Stimulated activated CD4-positive, alpha-beta T cell treated with anti-CD3 and anti-CD28 coated beads, Interleukin-4, amount 100 ng/mL, for 24 hours (primary cell): ENCODE measurements around the gene KANK4.

Experiments used
- DNase-seq: peaks from one replicate; pipeline ENCODE4 v3.0.0-alpha.2; 2020

Gene KANK4

DNA sequence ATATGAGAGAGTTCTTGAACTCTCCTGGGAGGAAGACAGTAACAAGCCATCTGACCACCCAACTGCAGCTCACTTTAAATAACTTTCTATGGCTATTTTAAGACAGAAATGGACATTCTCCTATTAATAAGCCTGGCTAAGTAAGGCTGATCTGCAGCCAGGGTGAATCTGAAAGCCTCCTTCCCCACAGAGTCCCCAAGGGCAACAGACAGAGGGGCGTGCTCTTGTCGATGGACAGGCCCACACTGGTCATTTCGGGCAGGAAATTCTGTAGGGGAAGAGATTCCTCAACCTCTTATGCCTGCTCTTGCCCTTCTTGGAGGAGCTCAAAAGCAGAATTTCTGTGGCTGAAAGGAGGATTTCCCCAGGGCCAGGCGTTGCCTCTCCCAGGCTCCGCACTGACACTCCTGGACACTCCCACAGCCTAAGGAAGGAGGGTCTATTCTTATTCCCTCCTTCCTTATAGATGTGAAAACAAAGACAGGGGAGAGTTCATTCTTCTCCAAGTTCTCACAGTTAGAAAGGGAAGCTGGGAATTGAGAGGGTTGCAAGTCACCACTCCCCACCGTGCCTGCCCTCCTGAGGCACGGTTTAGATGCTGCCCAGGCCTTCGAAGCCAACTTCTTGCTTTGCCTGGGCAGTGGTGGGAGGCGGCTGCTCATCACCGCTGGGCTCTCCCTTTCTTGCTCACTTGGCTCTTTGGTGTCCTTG is 17.9 kb upstream of the KANK4 start:
- DNase-seq = no peak

DNA sequence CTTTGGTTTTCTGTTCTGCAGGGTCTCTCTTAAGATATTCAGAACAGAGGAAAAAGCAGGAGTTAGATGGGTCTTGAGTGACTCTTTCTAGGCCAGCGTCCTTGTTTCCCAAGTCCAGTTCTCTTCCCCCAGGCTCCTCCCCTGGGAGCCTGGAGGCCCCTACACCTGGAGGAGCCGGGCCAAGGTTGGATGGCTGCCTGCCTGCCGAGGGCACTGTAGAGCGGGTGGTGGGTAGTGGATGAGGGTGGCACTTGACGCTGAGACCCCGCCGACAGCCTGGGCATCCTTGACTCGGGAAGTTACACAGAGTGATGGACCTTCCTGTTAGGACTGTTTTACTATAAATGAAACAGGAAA is 17.4 kb upstream of the KANK4 start:
- DNase-seq = no peak

DNA sequence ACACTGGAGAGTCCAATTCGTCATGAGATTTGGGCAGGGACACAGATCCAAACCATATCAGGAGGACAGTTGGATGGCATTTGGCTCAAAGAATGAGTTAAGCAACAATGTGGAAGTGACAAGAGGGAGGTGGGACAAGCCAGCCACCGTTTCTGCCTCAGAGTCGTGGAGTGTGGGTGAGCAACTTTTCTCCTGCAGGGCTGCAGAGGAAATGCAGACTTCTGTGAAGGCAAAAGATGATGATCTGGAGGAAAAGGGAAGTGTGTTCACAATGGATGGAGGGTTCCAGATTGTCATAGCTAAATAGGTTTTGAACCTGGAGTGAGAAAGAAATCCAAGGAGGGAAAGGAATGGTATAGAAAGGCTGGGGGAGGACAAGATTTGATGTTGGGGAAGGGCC is 16.4 kb upstream of the KANK4 start:
- DNase-seq = no peak

DNA sequence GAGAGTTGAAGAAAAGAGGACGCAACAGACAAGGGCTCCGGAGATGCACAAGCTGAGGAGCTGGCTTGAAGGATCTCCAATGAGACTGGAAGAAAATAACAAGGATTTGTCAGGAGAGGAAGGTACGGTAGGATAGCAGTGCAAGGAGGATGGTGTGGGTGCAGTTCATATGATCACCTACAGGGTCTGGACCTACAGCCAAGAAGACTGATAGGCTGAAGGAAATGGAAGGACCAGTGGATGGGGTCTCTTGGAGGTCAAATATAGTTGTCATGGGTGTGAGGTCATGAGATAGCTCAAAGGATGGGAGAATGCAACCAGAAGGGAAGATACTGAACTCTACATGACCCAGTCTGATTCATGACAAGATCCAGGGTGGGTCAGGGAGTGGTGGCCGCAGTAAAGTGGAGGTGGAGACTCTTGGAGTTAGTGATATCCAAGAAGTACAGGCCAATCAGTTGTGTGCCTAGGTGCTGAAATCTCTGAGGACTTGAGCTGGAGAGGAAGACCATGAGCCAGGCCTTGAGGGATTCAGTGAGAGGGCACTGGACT is 15.3 kb upstream of the KANK4 start:
- no peak for DNase-seq

DNA sequence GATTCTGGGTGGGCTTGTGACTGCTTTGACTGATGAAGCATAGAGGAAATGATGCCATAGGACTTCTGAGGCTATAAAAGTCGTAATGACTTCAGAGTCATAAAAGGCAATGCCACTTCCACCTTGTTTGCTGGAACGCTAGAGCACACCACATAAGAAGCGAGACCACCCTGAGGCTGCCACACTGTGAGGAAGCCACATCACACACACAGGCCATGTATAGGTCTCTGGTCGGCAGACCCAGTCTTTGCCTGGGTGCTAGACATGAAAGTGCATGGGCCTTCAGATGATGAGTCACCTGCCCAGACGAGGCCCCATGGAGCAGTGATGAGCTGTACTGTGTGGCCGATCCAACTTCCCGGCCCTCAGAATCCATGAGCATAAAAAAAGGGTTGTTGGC is 14.2 kb upstream of the KANK4 start:
- no peak for DNase-seq

DNA sequence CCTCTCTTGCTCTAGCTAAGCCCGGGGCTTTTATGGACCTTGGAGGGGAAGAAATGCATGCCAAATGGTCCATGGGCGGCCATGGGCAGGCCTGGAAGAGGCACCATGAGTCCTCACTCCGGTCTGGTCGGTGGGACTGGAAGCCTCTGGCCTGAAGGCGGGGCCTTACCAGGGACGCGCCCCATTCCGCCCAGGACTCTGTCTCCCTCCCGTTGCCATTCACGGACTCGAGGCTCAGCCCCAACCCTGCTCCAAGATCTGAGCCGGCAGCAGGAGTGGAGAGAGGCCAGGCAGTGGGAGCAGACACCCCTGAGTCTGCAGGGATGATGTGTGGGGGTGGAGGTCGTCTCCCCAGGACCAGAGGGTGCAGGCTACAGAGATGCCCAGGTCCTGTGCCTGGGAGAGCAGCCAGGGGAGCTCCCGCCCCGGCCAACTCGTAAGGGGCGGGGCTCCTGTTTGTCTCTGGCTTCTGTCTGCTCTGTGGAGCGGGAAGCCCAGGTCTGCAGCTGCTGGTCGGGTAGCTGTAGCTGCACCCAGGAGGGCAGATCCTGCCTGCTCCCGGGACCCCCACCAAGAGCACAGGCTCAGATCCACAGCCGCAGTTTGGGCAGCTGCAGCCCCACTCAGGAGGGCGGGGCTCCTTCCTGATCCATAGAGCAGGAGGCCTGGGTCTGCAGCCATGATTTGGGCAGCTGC is 8.3 kb upstream of the KANK4 start:
- DNase-seq = no peak

DNA sequence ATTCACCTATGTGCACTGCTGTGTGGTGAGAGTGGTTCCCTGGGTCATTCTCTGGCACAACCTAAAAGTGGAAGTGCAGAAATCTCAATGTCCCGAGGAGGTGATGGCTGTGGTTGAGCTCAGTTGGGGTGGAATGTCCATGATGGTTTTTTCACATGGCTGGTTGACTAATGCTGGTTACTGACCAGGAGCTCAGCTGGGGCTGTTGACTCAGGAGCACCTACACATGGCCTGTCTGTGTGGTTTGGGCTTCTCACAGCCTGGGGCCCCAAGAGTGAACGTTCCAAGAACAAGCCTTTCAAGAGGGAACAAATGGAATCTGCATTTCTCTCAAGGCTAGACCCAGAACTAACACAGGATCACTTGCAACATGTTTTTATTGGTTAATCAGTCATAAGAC is 6.4 kb upstream of the KANK4 start:
- DNase-seq = no peak

DNA sequence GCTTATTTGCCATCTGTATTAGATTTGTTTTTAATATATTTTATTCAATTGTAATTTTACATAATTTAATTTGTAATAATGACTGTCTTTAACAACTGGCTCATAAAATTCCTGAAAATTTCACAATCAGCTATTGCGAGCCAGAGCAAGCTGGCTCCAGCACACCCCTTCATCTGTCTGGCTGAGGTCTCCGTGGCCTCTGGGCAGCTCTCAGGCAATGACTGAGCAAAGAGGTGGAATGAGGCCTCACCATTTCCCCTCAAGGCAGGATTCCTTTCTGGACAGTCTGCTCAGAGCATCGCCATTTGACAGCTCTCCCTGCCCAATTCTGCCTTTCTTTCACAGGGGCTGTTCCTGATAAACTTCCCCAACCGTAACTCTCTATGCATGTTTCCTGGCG is 5.8 kb upstream of the KANK4 start:
- DNase-seq = no peak

DNA sequence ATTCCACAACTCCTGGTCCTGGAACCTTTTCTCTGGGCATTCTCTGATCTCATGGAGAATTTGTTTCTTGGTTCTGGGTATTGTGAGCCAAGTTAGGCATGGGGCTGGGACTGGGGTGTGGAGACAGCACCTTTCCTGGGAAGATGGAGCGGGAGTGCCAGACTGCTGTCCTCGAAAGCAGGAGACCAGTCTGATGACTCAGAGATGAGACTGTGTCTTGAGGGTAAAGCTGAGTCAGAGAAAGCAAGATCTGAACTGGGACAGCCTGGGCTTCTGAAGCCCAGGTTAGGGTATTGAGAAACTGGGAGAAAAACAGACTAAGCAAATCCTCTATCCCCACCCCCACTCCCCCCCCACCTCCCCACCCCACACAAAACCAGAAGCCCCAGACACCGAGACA is 2.2 kb upstream of the KANK4 start:
- DNase-seq = no peak

DNA sequence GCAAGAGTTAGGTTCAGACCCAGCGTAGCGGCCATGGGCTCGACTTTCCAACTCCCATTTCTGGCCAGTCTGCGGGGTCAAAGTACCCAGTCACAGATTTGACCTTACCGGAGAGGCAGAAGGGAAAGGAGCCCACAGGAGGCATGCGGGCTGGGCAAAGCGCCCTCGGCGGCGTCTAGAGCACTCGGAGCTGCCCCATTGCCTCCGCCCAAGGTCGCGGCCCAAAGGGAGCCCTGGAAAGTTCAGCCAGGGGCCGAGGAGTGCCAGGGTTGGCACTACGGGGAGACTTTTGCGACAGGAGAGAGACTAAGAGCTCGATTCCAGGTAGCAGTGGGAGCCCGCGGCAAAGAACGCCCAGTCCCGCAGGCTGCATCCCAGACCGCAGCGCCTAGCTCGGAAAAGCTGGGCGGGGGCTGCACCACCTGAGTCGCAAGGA is 896 bp downstream of the KANK4 start:
- DNase-seq = no peak

DNA sequence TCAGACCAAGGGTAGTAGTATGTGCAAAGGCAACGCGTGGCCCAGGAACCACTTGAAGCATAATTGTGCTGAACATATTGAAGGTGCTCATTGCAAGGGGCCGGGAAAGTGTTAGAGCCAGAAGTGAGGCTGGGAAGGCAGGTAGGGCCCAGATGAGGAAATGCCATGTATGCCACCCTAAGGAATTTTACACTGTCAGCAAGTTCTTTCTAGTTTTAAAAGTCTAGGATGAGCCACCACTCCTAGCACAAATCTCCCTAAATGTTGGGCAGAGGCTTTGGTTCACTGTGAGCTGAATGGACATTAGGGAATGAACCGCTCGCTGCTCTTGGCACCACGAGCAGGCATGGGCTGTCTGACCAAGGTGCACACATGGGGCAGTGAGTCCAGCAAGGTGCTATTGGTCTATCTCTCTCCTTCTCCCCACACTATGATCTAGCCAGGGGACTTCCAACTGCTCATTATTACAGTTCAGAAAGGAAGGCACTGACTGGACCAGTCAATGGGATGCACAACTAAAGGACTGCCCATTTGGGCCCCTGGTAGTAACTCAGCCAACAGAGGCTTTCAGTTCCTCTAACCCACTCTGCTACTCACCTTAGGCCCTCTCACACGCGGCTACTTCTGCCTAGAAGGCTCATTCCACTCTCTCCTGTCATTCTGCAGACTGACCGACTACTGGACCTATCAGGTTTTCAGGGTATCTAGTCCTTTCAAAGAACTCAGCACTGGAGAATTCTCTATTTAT is 2.0 kb downstream of the KANK4 start:
- DNase-seq = no peak

DNA sequence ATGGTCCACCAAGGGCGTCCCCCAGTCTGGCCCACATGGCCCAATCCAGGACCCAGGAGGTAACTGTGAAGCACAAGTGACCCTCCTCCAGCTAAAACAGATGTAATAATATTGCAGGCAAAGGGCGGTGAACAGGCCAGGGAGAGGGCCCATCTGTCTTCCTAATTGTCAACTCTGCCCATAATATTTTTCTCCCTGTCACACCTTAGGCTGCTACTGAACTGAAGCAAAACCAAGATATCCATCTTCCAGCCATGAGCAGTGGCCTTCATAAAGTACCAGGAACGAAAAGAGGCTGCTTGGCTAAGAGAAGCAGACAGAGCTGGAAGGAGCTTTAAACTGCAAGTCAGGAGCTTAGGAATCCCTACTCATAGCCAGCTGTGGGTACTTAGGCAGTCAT is 3.1 kb downstream of the KANK4 start:
- DNase-seq = no peak

DNA sequence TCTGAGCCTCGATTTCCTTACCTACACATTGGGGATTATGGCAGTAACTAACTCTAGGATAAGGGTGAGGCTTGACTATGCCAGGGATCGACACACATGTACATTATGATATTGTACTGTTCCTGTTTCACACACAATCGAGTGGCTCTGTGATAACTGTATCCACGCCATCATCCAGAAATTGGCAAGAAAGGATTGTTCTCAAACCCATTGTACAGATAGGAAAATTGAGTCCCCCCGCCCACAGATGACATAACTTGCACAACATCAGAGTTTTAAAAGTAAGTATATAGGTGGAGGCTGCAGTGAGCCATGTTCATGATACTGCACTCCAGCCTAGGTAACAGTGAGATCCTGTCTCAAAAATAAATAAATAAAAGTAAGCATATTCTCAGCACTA is 3.8 kb downstream of the KANK4 start:
- no peak for DNase-seq

DNA sequence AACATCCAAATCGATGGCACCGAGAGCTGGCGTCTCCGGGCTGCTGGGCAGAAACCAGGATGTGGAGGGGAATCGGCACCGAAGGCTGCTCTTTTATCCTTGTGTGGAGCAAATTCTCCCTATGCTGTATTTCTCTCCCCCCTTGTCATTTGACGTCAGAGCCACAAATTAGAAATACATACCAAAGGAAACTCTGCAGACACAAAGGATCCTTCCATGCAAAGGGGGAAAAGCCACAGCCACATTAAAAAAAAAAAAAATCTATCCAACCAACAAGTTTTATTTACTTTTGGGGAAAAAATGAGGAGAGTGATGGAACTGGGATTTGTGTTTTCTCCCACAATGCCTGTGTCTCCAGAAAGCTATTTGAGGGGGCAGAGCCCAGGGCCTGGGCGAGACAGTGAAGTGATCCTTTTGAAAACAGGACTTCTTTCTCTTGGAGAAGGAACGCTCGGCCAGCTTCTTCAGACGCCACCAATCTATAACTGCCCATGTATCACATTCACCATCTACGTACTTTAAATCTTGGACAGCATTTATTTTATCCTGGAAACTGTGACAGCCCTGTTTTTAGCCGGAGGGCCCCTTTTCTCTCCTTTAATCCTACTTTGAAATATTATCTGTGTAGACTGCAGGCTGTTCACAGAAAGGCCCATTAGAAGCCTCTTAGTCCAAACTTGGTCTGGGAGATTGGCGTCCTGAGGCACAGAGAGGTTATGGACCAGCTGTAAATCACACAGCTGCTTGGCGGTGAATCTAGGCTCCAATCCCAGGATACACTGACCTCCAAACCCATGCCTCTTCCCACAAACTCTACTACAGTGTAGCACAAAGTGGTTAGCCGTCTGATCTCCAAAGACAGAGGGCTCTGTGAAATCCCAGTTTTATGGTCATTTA is 4.5 kb downstream of the KANK4 start:
- no peak for DNase-seq

DNA sequence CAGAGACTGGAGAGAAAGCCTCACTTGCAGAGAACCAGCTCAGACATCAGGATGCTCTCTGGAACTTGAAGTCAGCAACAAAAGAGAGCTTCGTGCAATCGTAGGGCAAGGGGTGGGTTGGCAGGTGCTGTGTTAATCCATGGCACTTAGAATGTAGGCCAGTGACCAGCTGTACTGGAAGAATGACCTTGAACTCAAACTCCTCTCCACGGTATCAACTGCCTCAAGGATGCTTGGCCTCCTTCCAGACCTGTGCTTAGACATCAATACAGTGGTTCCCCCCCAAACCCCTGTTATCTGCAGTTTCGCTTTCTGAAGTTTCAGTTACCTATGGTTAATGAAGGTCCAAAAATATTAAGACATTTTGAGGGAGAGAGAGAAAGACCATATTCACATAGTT is 6.5 kb downstream of the KANK4 start:
- DNase-seq = no peak

DNA sequence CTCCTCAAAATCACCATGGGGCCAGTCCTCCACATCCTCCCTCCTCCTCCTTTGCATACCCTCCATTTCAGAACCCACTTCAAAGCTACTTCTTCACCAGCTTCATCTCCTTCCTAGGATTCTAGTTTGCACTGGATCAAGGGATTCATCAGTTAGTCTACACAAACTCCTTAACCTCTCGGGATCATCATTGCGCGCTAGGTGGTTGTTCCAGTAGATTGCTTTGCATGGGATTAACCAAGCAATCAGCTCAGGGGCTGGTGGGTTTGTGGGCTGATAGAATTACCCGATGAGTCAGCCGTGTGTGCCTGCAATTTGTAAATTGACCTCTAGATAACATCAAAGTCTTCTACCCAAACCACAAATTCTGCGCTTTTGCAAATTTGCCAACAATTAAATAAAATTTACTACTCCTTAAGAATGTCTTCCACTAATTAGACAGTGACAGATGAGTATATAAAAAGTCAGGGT is 7.7 kb downstream of the KANK4 start:
- no peak for DNase-seq

DNA sequence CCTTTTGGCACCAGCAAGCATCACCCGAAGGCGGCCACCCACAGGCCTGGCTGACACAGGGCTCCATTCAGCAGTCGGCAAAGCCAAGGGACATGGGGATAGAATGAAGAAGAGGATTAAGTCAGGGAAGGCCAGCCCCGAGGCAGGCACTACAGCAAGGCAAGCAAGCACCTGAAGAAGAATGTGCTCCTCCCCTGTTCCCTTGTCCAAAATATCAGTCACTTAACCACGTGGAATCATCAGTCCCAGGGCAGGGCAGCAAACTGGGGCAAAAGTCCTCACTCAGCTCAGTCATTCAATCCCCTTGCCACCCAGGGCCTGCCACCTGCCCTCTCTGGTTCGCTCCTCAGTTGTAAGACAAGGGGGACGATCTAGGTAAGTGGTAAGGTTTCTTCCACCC is 9.3 kb downstream of the KANK4 start:
- no peak for DNase-seq

DNA sequence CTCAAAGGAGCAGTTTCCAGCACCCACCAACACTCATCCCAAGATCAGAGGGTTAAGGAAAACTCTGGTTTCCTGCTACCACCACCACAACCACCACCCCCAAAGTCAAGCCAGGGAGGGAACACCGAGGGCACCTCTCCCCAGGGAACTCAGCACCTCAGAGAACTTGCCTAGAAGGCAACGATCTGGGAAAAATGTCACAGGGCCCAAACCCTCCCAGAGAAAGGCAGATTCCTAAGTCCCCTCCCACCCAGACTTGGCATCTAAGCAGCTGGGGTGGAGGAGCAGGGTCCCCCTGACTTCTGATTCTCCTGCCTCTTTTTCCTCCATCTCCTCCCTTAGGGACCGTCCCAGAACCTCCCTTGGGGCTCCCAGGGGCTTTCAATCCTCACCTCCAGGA is 10.6 kb downstream of the KANK4 start:
- DNase-seq = no peak

DNA sequence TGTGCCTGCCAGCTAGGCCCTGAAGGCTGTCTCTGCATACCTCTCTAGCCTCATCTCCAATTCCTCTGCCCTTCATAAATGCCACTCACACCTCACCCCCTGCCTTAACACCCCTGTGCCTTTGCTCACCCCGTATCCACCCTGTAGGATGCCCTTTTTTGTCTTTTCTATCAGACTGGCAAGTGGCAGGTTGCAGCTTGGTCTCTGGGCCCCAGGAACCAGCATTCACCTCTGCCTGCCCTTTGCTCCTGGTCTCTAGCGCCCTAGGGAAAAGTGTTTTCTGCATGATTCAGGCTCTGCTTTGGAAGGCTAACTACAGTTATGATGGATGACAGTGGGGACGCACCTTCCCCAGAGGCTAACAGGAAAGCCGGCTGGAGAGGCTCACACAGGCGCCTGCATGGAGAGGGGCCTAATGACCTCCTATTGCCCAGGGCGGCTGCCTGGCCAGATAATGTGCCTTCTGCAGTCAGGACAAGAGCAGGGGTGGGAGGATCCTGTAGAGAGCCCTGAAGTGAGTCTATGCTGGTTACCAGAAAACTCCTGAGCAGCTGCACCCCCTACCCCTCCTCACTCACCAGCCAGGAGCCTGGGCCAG is 11.2 kb downstream of the KANK4 start:
- DNase-seq = no peak

DNA sequence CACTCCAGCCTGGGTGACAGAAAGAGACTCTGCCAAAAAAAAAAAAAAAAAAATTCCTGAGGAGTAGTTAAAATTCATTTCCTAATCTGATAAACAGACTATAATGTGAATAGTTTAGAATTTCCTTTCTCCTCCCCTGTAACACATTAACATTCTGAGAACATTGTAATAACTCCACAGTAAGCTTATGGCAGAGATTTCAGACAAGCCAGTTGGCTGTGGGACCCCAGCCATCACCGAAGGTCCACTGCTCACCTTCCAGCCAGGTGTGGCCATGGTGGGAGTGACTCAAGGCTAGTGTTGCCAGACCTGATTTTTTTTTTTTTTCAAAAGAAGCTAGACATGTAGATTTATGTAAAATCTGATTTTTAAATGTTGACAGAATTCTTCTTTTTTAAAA is 11.8 kb downstream of the KANK4 start:
- DNase-seq = no peak

DNA sequence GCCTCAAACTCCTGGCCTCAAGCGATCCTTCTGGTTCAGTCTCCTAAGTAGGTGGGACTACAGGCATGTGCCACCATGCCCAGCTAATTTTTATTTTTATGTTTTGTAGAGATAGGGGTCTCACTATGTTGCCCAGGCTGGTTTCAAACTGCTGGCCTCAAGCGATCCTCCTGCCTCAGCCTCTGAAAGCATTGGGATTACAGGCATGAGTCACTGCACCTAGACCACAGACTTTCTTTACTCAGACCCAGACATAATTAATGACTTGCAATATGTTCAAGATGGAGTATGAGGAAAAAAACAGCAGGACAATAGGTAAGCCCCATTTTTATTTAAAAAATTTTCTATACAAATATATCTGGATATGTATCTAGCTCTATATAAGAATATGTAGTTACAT is 13.2 kb downstream of the KANK4 start:
- DNase-seq = no peak

DNA sequence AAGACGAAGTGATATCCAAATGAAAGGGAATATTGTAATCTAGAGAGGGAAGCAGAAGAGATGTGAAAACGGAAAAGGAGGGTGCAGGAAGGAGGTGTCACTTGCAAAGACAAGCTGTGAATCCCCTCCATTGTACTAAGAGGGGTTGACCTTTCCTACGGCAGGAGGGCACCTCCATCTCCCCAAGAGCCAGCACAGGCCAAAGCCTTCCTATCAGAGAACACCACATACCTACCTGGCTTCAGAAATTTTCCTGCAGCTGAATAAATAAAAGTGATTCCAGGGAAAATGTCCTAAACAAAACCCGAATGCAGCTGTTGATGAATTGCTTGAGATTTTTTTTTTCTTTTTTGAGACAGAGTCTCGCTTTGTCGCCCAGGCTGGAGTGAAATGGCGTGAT is 14.3 kb downstream of the KANK4 start:
- no peak for DNase-seq
